Suppressor macrophage (primary cell): ENCODE results near the gene CEMP1.
"Not testable (repeated sequence)": the region's sequence is repeated elsewhere in the genome, so short reads cannot be mapped to it uniquely, and the experiment has no call there.

Experiments used
- DNase-seq, 4 experiments: peaks; one replicate each; pipeline ENCODE4 v3.0.0-alpha.2; 2020 to 2022
- total RNA-seq, 17 experiments: gene quantifications; one replicate each; lab custom pipeline; 2026; ENCODE audit warnings: mixed read lengths in 6 of 17, inconsistent platforms in 3 of 17; lab: John Stamatoyannopoulos, UW

Gene CEMP1
- 0 to 0.88 (median 0.04) reads per million in 17 experiments for total RNA-seq

GRCh38 chr16:2531371-2531695 lies at the start of gene CEMP1:
TSS of gene CEMP1 (minus strand) at chr16:2531408. CDS start at chr16:2531073, 335 bp downstream.
- peak in 1 of 4 experiments; percentile 9 for DNase-seq

- DNase-seq, result not testable (repeated sequence)
Observed at GRCh38 chr16:2580818-2581217, 49.6 kb upstream of the CEMP1 start.

GRCh38 chr16:2580143-2580542 lies 48.9 kb upstream of the CEMP1 start:
- DNase-seq, result peak; percentile 4 to 58 (median 16)

GRCh38 chr16:2578905-2579304 lies 47.7 kb upstream of the CEMP1 start:
- DNase-seq, result not testable (repeated sequence)

- not testable (repeated sequence) for DNase-seq
Observed at GRCh38 chr16:2577044-2577443, 45.8 kb upstream of the CEMP1 start.

- DNase-seq, result not testable (repeated sequence)
Observed at GRCh38 chr16:2575839-2576238, 44.6 kb upstream of the CEMP1 start.

GRCh38 chr16:2572704-2573103 lies 41.5 kb upstream of the CEMP1 start:
- DNase-seq, result not testable (repeated sequence)

GRCh38 chr16:2568573-2568972 lies 37.4 kb upstream of the CEMP1 start:
- not testable (repeated sequence) for DNase-seq

- DNase-seq, result not testable (repeated sequence)
Observed at GRCh38 chr16:2567506-2567905, 36.3 kb upstream of the CEMP1 start.

- DNase-seq, result not testable (repeated sequence)
Observed at GRCh38 chr16:2560798-2561133, 29.6 kb upstream of the CEMP1 start.

GRCh38 chr16:2560131-2560797 lies 29.1 kb upstream of the CEMP1 start:
- not testable (repeated sequence) for DNase-seq

- DNase-seq, result not testable (repeated sequence)
Observed at GRCh38 chr16:2557150-2557549, 25.9 kb upstream of the CEMP1 start.

- not testable (repeated sequence) for DNase-seq
Observed at GRCh38 chr16:2554709-2555425, 23.7 kb upstream of the CEMP1 start.

- DNase-seq, result peak in 1 of 4 experiments; percentile 17
Observed at GRCh38 chr16:2551420-2551889, 20.2 kb upstream of the CEMP1 start.

GRCh38 chr16:2550283-2550878 lies 19.2 kb upstream of the CEMP1 start:
- DNase-seq, result not testable (repeated sequence)

GRCh38 chr16:2543771-2544170 lies 12.6 kb upstream of the CEMP1 start:
- DNase-seq, result not testable (repeated sequence)

- DNase-seq, result peak in 1 of 4 experiments; percentile 2
Observed at GRCh38 chr16:2541409-2541808, 10.2 kb upstream of the CEMP1 start.

- peak in 2 of 4 experiments; percentile 22 to 52 for DNase-seq
Observed at GRCh38 chr16:2540912-2541311, 9.7 kb upstream of the CEMP1 start.

- peak; percentile 45 to 59 (median 50) for DNase-seq
Observed at GRCh38 chr16:2539845-2540458, 8.7 kb upstream of the CEMP1 start.

GRCh38 chr16:2539192-2539844 lies 8.1 kb upstream of the CEMP1 start:
- DNase-seq, result not testable (repeated sequence)

- DNase-seq, result peak; percentile 98 to 100 (median 99)
Observed at GRCh38 chr16:2537451-2538379, 6.5 kb upstream of the CEMP1 start, which contains the start of gene PDPK1. TSS of gene PDPK1 (plus strand) at chr16:2538021. CDS start at chr16:2538113, 92 bp downstream.
